ENCODE measurements around the gene COL9A2. TPM values are rescaled to one million over a fixed set of nuclear protein-coding genes. Genes with fewer than 3 reads are reported as not detected.

COL9A2 gene
- total RNA-seq, 1 donor from 2014 or later: 2.1 TPM

DNA sequence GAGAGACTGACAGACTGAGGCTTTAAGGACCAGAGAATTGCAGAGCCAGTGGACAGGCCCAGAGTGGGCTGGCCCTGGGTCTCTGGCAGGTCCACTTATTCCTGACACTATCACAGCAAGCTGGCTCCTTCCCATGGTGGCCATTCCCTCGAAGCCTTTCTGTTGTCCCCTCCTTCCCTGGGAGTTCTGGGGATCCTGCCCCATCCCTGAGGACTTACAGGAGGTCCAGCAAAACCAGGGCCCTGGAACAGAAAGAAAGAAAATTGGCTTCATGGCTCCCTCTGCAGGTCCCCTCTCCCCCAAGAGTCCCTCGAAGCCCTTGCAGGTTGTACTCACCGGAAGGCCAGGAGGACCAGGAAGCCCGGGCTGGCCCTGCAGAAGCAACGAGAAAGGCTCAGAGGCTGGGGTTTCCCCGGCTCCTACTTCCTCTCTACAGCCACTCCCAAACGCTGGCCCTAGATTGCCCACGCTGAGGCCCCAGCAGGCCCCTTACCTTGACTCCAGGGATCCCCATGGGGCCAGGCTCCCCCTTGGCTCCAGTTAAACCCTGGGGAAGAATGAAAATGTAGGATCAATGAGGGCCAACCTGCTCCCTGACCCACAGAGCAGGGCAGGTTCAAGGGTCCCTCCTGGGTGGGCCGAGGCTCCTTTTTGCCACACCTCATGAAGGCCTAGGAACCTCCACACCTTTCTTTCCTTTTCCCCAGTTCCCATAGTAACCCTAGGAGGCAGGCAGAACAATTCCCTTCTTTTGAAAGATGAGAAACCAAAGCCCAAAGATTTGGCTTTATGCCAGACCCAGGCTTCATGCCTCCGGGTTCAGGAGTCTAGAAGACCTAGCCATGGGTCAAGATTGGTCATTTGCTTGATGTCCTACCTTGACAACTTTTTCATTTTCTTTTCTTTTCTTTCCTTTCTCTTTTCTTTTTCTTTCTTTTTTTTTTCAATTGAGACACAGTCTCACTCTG is 4.6 kb downstream of the COL9A2 start:
- no peak for DNase-seq (ENCODE audit: extremely low spot score, unreplicated experiment)
- TF ChIP-seq, protein P1, sequence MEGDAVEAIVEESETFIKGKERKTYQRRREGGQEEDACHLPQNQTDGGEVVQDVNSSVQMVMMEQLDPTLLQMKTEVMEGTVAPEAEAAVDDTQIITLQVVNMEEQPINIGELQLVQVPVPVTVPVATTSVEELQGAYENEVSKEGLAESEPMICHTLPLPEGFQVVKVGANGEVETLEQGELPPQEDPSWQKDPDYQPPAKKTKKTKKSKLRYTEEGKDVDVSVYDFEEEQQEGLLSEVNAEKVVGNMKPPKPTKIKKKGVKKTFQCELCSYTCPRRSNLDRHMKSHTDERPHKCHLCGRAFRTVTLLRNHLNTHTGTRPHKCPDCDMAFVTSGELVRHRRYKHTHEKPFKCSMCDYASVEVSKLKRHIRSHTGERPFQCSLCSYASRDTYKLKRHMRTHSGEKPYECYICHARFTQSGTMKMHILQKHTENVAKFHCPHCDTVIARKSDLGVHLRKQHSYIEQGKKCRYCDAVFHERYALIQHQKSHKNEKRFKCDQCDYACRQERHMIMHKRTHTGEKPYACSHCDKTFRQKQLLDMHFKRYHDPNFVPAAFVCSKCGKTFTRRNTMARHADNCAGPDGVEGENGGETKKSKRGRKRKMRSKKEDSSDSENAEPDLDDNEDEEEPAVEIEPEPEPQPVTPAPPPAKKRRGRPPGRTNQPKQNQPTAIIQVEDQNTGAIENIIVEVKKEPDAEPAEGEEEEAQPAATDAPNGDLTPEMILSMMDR (IDR thresholded peaks at IDR 0.05): no peak
- no peak overlapping the region for H3K4me3 Mint-ChIP-seq (ENCODE audit: unreplicated experiment)
- H3K27ac Mint-ChIP-seq (ENCODE audit: unreplicated experiment): no peak overlapping the region
- H3K27me3 Mint-ChIP-seq (ENCODE audit: unreplicated experiment): peaks cover 8% of the 10 kb centered on the region
- H3K4me1 Mint-ChIP-seq (ENCODE audit: unreplicated experiment): peaks cover 31% of the 10 kb centered on the region
- H3K36me3 Mint-ChIP-seq (ENCODE audit: unreplicated experiment): no peaks in the 10 kb centered on the region
- no peaks in the 10 kb centered on the region for H3K9me3 Mint-ChIP-seq (ENCODE audit: unreplicated experiment)

DNA sequence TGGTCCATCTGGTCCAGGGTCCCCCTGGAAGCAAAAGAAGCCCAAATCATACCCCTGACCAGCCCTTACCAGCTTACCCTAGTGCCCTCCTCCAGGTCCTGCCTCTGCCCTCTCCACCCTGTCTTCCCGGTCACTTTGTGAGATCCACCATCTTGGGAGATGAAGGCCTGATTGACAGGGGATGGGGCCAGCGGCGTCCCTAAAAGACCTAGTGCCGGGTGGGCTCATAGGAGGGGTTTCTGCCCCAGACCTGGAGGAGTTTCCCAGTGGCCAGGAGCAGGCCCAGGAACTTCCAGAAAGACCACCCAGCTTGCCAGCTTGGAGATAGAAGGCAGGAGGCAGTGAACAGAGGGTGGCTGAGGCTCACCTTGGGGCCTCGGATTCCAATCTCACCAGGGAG is 5.4 kb downstream of the COL9A2 start:
- TF ChIP-seq, protein P1 (IDR thresholded peaks at IDR 0.05): no peak
- Mint-ChIP-seq H3K27ac (ENCODE audit: unreplicated experiment) (no peak overlapping the region), H3K27me3 (ENCODE audit: unreplicated experiment) (peaks cover 6% of the 10 kb centered on the region), H3K36me3 (ENCODE audit: unreplicated experiment) (no peaks in the 10 kb centered on the region), H3K9me3 (ENCODE audit: unreplicated experiment) (no peaks in the 10 kb centered on the region), H3K4me1 (ENCODE audit: unreplicated experiment) (peaks cover 27% of the 10 kb centered on the region), H3K4me3 (ENCODE audit: unreplicated experiment) (no peak overlapping the region)
- DNase-seq (ENCODE audit: extremely low spot score, unreplicated experiment): no peak

DNA sequence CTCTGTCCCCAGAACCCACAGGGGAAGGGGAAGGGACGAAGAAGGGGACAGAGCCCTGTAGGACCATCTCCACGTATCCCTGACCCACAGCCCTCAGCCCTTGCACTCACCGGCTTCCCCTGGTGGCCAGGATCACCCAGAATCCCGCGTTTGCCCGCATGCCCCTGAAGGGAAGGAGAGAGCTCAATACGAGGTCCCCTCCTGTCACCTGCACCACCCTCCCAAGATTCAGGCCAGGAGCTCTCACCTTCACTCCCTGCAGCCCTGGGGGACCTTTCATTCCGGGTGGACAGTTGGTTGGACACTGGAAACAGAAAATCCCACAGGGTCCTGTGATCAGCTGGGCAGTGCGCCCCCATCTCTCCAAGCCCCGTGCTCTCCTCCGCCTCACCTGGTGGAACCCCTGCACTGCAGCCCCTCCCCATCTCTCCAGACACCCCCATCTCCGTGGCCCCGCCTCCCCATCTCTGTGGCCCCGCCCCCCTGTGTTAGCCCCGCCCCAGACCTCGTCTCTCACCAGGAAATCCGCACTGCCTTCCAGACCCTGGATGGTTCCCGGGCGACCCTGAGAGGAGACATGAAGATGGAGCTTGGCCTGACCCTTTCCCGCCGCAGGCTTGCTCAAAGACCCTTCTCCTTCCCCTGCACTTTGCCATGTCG is 6.0 kb downstream of the COL9A2 start:
- H3K27me3 Mint-ChIP-seq (ENCODE audit: unreplicated experiment): peaks cover 4% of the 10 kb centered on the region

DNA sequence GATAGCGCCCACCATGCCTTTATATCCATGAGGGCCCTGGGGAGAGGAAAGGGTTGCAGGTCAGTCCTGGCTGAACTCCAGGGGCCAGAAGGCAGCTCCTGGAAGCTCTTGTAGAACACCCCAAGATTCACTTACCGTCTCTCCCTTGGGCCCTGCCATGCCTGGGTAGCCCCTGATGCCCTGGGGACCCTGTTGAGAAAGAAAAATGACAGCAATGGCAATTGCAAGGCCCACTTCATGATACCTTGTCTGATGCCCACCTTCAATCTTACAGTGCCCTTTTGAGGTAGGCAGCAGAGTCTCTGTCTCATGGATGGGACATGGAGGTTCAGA is 7.0 kb downstream of the COL9A2 start:
- peaks cover 19% of the 10 kb centered on the region for H3K4me1 Mint-ChIP-seq (ENCODE audit: unreplicated experiment)
- no peaks in the 10 kb centered on the region for H3K36me3 Mint-ChIP-seq (ENCODE audit: unreplicated experiment)
- no peak for DNase-seq (ENCODE audit: extremely low spot score, unreplicated experiment)
- no peak overlapping the region for H3K27ac Mint-ChIP-seq (ENCODE audit: unreplicated experiment)
- H3K27me3 Mint-ChIP-seq (ENCODE audit: unreplicated experiment): no peaks in the 10 kb centered on the region
- TF ChIP-seq, protein P1 (IDR thresholded peaks at IDR 0.05): no peak
- H3K9me3 Mint-ChIP-seq (ENCODE audit: unreplicated experiment): no peaks in the 10 kb centered on the region
- H3K4me3 Mint-ChIP-seq (ENCODE audit: unreplicated experiment): no peak overlapping the region

More for the DNA sequence above, 6.0 kb downstream of the COL9A2 start:
- Mint-ChIP-seq H3K9me3 (ENCODE audit: unreplicated experiment) (no peaks in the 10 kb centered on the region), H3K4me3 (ENCODE audit: unreplicated experiment) (no peak overlapping the region), H3K36me3 (ENCODE audit: unreplicated experiment) (no peaks in the 10 kb centered on the region), H3K27ac (ENCODE audit: unreplicated experiment) (no peak overlapping the region), H3K4me1 (ENCODE audit: unreplicated experiment) (peaks cover 26% of the 10 kb centered on the region)
- DNase-seq (ENCODE audit: extremely low spot score, unreplicated experiment): no peak
- TF ChIP-seq, protein P1 (IDR thresholded peaks at IDR 0.05): no peak

All from osteocyte (in vitro differentiated cells).